GM18517 (cell line): Measurements from ENCODE around the gene KCNK17.

Source experiments
- ATAC-seq: cut with Tn5 transposase; IDR thresholded peaks from one replicate; pipeline ENCODE4 v1.9.1; 2021; ENCODE audit warnings: mild to moderate bottlenecking, moderate library complexity; ENCODE audit not compliant: unreplicated experiment

KCNK17 gene

GRCh38 chr6:39338397-39338796 lies 24.2 kb upstream of the KCNK17 start:
- ATAC-seq: no peak

- ATAC-seq: no peak
These were observed 21.7 kb upstream of the KCNK17 start for GRCh38 chr6:39335780-39336545.

GRCh38 chr6:39333644-39334438 lies 19.6 kb upstream of the KCNK17 start:
- no peak for ATAC-seq

GRCh38 chr6:39330476-39330875 lies 16.3 kb upstream of the KCNK17 start:
- ATAC-seq: no peak

GRCh38 chr6:39330057-39330456 lies 15.8 kb upstream of the KCNK17 start:
- ATAC-seq: peak; percentile 52

GRCh38 chr6:39328066-39328465 lies 13.8 kb upstream of the KCNK17 start:
- no peak for ATAC-seq

GRCh38 chr6:39327507-39327906 lies 13.3 kb upstream of the KCNK17 start:
- no peak for ATAC-seq

- ATAC-seq: no peak
These were observed 8.2 kb upstream of the KCNK17 start, which contains the start of gene KCNK16 for GRCh38 chr6:39322306-39322850. KCNK16 (minus strand) TSS chr6:39322702; CDS start chr6:39322540, 162 bp downstream.

GRCh38 chr6:39321761-39322160 lies 7.5 kb upstream of the KCNK17 start:
- ATAC-seq: no peak

- no peak for ATAC-seq
These were observed 6.3 kb upstream of the KCNK17 start for GRCh38 chr6:39320363-39320984.

- no peak for ATAC-seq
These were observed 5.6 kb upstream of the KCNK17 start for GRCh38 chr6:39319621-39320362.

GRCh38 chr6:39317256-39317655 lies 3.0 kb upstream of the KCNK17 start:
- ATAC-seq: no peak

- no peak for ATAC-seq
These were observed 520 bp downstream of the KCNK17 start for GRCh38 chr6:39313526-39314272.

- no peak for ATAC-seq
These were observed 1.2 kb downstream of the KCNK17 start for GRCh38 chr6:39312912-39313525.

GRCh38 chr6:39310542-39310941 lies 3.7 kb downstream of the KCNK17 start:
- ATAC-seq: no peak

GRCh38 chr6:39309942-39310531 lies 4.2 kb downstream of the KCNK17 start:
- no peak for ATAC-seq

GRCh38 chr6:39307462-39307861 lies 6.8 kb downstream of the KCNK17 start:
- ATAC-seq: no peak

GRCh38 chr6:39304951-39305350 lies 9.3 kb downstream of the KCNK17 start:
- ATAC-seq: no peak
